UCSD-AML1 (cell line): ENCODE results near the gene HBD.

Experiments
- DNase-seq: peaks from one replicate; lab custom pipeline; 2025; ENCODE audit not compliant: unreplicated experiment; lab: John Stamatoyannopoulos, UW

The HBD gene

DNA sequence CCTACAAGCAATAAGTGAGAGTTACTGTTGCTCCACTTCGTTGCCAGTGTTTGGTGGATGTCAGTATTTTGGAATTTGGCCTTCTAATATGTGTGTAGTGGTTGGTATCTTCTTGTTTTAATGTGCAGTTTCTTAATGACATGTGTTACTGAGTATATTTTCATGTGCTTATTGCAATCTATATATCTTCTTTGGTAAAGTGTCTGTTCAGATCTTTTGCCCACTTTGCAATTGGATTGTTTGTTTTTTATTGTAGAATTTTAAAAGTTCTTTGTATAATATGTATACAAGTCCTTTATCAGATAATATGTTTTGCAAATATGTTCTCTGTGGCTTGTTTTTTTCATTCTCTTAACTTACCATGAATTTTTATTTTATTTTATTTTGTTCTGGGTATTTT lies 41.5 kb downstream of the HBD start:
- no peak for DNase-seq

DNA sequence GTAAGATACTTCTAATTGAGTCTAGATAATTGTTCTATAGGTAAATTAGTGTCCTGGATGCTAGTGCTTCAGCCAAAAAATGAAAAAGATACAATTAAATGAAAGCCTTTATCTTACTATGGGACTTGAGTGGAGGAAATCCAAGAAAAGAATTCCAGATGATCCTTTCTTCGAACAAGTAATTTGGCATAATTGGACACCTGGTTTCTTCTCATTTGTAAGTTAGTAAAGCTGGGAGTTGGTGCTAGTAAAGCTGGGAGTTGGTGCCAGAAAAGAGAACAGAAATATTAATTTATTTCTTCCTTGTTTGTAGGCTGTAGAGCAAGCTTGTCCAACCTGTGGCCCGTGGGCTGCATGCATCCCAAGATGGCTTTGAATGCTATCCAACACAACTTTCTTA lies 46.1 kb downstream of the HBD start:
- no peak for DNase-seq
